H54 (cell line): ENCODE measurements around the gene ST8SIA1.

ENCODE experiments used
- DNase-seq: peaks from one replicate; pipeline ENCODE4 v3.0.0; 2011; ENCODE audit warnings: low spot score, mixed read lengths; ENCODE audit not compliant: insufficient read length
- FAIRE-seq: peaks from 3 replicates; lab custom pipeline; 2011; peaks lifted over from hg19 to GRCh38; lab: Jason Lieb, UNC
- POLR2A ChIP-seq: IDR thresholded peaks from 2 replicates; pipeline ENCODE4 v1.6.1; 2011; ENCODE audit warnings: low read depth, mild to moderate bottlenecking, low read length

Gene ST8SIA1

GRCh38 chr12:22313286-22313962, 21.1 kb downstream of the ST8SIA1 start:
- FAIRE-seq: no peak
- no peak for TF ChIP-seq POLR2A
- no peak for DNase-seq

DNA sequence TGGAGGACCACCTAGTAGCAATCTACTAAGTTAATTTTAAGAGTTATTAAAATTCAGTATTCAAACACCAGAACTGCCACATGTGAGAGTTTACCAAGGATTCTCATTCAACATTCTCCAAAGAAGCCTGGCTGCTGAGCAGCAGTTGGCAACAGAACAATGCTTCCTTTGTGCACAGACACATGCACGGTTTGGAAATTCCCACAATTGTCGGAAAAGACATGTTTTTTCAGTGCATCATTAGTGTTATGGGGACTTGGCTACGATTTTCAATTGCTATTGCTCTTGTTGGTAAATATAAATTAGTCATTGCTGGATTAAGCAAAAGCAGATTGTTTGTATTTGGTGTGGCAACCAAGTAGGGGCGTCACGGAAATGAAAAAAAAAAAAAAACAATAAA, 22.2 kb downstream of the ST8SIA1 start:
- no peak for DNase-seq
- FAIRE-seq: peak; percentile 96
- no peak for TF ChIP-seq POLR2A

- FAIRE-seq: no peak
- no peak for DNase-seq
- no peak for TF ChIP-seq POLR2A
Measured at GRCh38 chr12:22310709-22311108, 23.8 kb downstream of the ST8SIA1 start.

DNA sequence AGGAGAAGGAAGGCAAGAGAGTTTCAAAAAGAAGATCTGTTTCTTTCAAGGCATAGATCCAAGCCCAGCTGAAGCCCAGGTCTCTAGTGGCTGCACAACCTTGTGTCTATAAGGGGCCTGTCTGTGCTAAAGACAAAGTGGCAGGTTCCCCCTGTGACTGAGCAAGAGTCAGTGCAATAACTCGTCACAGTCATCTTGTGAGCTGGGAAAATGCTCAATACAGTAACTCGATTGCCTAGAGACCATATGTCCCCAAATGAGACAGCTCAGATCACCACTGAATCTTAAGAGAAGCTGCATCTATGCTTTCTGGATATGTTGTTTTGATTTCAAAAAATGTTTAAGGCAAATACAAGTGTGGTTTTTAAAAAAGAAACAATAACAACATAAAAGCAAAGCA, 24.2 kb downstream of the ST8SIA1 start:
- FAIRE-seq (no peak), DNase-seq (no peak)
- TF ChIP-seq POLR2A: no peak

- TF ChIP-seq POLR2A: no peak
- DNase-seq (no peak), FAIRE-seq (no peak)
Measured at GRCh38 chr12:22307811-22308210, 26.7 kb downstream of the ST8SIA1 start.

DNA sequence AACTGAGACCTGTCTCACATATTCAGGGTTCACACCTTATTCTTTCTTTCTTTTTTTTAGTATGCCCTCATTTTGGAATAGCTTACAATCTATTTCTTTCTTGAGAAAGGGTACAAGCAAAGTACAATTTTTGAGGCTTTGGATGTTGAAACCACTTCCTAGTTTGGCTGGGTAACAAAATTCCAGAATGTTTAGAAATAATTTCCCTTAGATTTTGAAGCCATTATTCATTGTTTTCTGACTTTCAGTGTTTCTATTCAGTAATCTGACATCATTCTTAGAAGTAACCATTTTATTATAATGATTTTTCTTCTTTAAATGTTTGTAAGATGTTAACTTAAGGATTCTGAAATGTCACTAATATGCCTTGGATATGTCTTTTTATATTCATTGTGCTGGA, 28.2 kb downstream of the ST8SIA1 start:
- TF ChIP-seq POLR2A: no peak
- FAIRE-seq (no peak), DNase-seq (no peak)

DNA sequence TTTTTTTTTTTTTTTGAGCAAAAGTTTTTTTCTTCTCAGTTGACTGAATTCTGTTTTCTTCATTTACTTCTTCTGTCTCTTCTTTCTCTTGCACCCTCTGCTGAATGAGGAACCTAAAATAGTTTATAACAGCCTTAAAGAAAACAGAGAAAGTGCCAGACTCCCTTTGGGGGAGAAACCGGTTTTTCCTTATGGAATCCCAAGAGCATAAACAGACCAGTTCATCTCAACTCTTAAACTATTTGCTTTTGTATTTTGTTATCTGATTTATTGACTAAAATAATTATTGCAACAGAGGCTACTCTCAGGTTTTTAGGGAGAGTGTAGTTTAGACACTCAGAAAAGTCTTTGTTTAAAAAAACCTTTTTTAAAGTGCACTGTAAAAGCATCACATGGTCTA, 30.2 kb downstream of the ST8SIA1 start:
- FAIRE-seq: no peak
- TF ChIP-seq POLR2A: no peak
- DNase-seq: no peak

- FAIRE-seq (no peak), DNase-seq (no peak)
- TF ChIP-seq POLR2A: no peak
Measured at GRCh38 chr12:22299294-22299912, 35.1 kb downstream of the ST8SIA1 start.

DNA sequence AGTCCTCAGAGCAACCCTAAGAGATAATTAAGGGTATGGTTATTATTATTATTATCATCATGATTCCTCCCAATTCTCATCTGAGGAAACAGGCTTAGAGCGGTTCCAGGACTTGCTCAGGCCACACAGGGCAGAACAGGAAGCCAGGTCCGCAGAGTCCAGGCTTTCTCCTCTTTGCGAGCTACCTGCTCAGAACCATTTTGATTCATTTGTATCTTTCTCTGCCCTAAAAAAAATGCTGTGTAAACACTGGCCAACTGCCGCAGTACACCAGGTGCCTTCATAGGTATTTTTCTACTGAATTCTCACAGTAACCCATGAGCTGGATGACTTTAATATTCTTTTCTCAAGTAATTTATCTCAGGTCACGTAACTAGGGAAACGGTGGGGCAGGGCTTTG, 45.3 kb downstream of the ST8SIA1 start:
- no peak for FAIRE-seq
- TF ChIP-seq POLR2A: no peak

GRCh38 chr12:22287776-22288621, 46.5 kb downstream of the ST8SIA1 start:
- FAIRE-seq (peak; percentile 30), DNase-seq (no peak)
- TF ChIP-seq POLR2A: no peak

More for the DNA sequence above, 45.3 kb downstream of the ST8SIA1 start:
- DNase-seq: no peak

- no peak for TF ChIP-seq POLR2A
- DNase-seq (no peak), FAIRE-seq (no peak)
Measured at GRCh38 chr12:22287101-22287500, 47.4 kb downstream of the ST8SIA1 start.

GRCh38 chr12:22286569-22286968, 47.9 kb downstream of the ST8SIA1 start:
- FAIRE-seq (no peak), DNase-seq (no peak)
- TF ChIP-seq POLR2A: no peak

DNA sequence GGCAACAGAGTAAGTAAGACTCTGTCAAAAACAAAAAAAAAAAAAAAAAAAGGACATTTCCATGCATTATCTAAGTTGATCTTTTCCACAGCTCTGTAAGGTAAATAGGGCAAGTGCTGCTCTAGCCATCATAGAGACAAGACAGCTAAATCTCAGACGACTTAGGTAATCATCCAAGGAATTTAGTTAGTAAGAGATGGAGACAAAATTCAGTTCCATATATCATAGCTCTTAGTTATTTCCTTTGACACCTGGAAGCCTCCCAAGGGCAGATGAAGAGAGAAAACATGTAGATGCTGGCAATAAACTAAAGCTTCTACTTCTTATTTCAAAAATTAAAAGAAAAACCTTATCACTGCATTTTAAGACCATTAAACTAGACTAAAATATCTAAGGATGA, 48.7 kb downstream of the ST8SIA1 start:
- DNase-seq (no peak), FAIRE-seq (no peak)
- TF ChIP-seq POLR2A: no peak

DNA sequence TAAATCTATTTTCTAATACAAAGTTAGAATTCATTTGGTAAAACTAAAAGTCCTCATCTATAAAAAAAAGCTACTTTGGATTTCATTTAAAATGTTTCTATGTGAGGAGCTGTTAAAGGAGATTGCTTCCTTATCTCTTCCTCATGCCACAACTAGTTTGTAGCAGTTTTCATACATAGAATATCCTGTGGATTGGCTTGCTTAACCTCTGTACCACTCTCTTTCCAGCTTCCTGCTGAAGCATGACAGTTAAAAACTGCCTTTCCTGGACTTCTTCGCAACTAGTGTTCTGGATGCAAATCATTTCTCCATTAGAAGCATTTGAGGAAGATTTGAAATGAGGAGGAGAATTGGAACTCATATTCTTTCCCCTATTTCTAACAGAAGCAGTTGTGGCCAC, 49.6 kb downstream of the ST8SIA1 start:
- no peak for TF ChIP-seq POLR2A

More for the DNA sequence above, 49.6 kb downstream of the ST8SIA1 start:
- DNase-seq: no peak
- no peak for FAIRE-seq
